ENCODE results near the gene GNAO1. TPM values are rescaled to one million over a fixed set of nuclear protein-coding genes. Genes with fewer than 3 reads are reported as not detected.
"Not testable (repeated sequence)": the region's sequence is repeated elsewhere in the genome, so short reads cannot be mapped to it uniquely, and the experiment has no call there.

GNAO1 gene
- total RNA-seq, 1 donor from 2014 or later = 14.6 TPM

- H3K36me3 Mint-ChIP-seq (ENCODE audit: insufficient read depth) = peaks cover 63% of the 10 kb centered on the region
- peaks cover 21% of the 10 kb centered on the region for H3K9me3 Mint-ChIP-seq (ENCODE audit: low read depth)
- no peaks in the 10 kb centered on the region for H3K27me3 Mint-ChIP-seq
Observed at GRCh38 chr16:56384074-56384721, 192.9 kb downstream of the GNAO1 start.

DNA sequence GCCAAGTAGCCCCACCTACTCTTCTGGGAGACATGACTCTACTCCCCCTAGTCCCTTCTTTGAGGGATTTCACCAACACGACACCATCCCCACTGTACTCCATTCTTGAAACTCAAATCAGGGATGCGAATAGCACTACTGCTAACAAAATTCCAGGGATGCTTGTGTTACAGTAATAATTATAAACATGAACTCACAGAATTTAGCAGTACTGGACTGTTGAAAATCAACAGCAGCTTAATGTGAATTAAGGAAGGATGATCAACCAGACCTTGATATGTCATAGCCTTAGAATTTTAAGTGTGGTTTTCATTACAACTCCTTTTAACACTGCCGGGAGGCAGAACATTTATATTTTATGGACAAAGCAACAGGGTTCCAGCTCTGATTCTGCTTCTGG, 196.1 kb downstream of the GNAO1 start:
- Mint-ChIP-seq H3K4me3 (ENCODE audit: low read depth) (no peak overlapping the region), H3K36me3 (ENCODE audit: insufficient read depth) (peaks cover 50% of the 10 kb centered on the region), H3K4me1 (ENCODE audit: low read depth) (peaks cover 7% of the 10 kb centered on the region), H3K27ac (no peak overlapping the region), H3K9me3 (ENCODE audit: low read depth) (peaks cover 8% of the 10 kb centered on the region), H3K27me3 (no peaks in the 10 kb centered on the region)
- no peak for DNase-seq (ENCODE audit: low spot score, unreplicated experiment)
- TF ChIP-seq, protein P1, sequence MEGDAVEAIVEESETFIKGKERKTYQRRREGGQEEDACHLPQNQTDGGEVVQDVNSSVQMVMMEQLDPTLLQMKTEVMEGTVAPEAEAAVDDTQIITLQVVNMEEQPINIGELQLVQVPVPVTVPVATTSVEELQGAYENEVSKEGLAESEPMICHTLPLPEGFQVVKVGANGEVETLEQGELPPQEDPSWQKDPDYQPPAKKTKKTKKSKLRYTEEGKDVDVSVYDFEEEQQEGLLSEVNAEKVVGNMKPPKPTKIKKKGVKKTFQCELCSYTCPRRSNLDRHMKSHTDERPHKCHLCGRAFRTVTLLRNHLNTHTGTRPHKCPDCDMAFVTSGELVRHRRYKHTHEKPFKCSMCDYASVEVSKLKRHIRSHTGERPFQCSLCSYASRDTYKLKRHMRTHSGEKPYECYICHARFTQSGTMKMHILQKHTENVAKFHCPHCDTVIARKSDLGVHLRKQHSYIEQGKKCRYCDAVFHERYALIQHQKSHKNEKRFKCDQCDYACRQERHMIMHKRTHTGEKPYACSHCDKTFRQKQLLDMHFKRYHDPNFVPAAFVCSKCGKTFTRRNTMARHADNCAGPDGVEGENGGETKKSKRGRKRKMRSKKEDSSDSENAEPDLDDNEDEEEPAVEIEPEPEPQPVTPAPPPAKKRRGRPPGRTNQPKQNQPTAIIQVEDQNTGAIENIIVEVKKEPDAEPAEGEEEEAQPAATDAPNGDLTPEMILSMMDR (IDR thresholded peaks at IDR 0.05; ENCODE audit: unreplicated experiment) = no peak

More at GRCh38 chr16:56384074-56384721, 192.9 kb downstream of the GNAO1 start:
- H3K4me1 Mint-ChIP-seq (ENCODE audit: low read depth) = peaks cover 7% of the 10 kb centered on the region
- TF ChIP-seq, protein P1 (IDR thresholded peaks at IDR 0.05; ENCODE audit: unreplicated experiment) = no peak
- no peak for DNase-seq (ENCODE audit: low spot score, unreplicated experiment)
- H3K4me3 Mint-ChIP-seq (ENCODE audit: low read depth) = no peak overlapping the region
- H3K27ac Mint-ChIP-seq = peak overlapping the region; percentile 86

DNA sequence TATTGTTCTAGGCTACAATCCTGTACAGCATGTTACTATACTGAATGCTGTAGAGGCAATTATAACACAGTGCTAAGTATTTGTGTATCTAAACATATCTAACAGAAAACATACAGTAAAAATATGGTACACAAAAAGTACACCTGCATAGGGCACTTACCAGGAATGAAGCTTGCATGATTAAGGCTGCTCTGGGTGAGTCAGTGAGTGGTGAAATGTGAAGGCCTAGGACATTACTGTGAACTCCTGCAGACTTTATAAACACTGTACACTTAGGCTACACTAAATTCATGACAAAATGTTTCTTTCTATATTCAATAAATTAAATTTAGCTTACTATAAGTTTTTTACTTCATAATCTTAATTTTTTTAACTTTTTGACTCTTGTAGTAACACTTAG, 196.9 kb downstream of the GNAO1 start:
- no peak for DNase-seq (ENCODE audit: low spot score, unreplicated experiment)
- Mint-ChIP-seq H3K4me3 (ENCODE audit: low read depth) (no peak overlapping the region), H3K27me3 (no peaks in the 10 kb centered on the region), H3K27ac (no peak overlapping the region), H3K9me3 (ENCODE audit: low read depth) (peaks cover 8% of the 10 kb centered on the region), H3K4me1 (ENCODE audit: low read depth) (peaks cover 7% of the 10 kb centered on the region), H3K36me3 (ENCODE audit: insufficient read depth) (peaks cover 51% of the 10 kb centered on the region)
- TF ChIP-seq, protein P1 (IDR thresholded peaks at IDR 0.05; ENCODE audit: unreplicated experiment) = no peak

DNA sequence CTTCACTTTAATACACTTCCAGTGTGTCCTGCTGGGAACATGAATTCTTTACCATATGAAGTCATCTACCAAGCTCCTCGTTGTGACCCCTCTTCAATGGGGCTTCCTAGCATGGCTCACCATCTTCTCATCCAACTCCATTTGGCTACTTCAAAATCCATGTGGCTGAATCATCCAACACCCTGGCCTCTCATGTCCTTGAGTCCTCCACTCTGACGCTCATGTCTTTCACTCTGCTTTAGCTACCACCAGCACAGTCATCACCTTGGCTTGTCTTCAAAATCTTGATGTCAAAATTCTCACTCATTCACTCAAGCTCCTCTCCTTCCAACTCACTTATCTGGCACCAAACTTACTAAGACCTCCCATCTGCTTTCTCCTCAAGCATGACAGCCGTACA, 198.3 kb downstream of the GNAO1 start:
- no peak for DNase-seq (ENCODE audit: low spot score, unreplicated experiment)
- peaks cover under 1% of the 10 kb centered on the region for H3K4me1 Mint-ChIP-seq (ENCODE audit: low read depth)
- no peaks in the 10 kb centered on the region for H3K27me3 Mint-ChIP-seq
- TF ChIP-seq, protein P1 (IDR thresholded peaks at IDR 0.05; ENCODE audit: unreplicated experiment) = no peak
- H3K27ac Mint-ChIP-seq = no peak overlapping the region
- H3K9me3 Mint-ChIP-seq (ENCODE audit: low read depth) = peaks cover 12% of the 10 kb centered on the region
- no peak overlapping the region for H3K4me3 Mint-ChIP-seq (ENCODE audit: low read depth)
- H3K36me3 Mint-ChIP-seq (ENCODE audit: insufficient read depth) = peaks cover 46% of the 10 kb centered on the region

- H3K4me1 Mint-ChIP-seq (ENCODE audit: low read depth); H3K27ac Mint-ChIP-seq; H3K27me3 Mint-ChIP-seq; H3K4me3 Mint-ChIP-seq (ENCODE audit: low read depth); DNase-seq (ENCODE audit: low spot score, unreplicated experiment): not testable (repeated sequence)
- H3K9me3 Mint-ChIP-seq (ENCODE audit: low read depth) = peaks cover 15% of the 10 kb centered on the region
- peaks cover 54% of the 10 kb centered on the region for H3K36me3 Mint-ChIP-seq (ENCODE audit: insufficient read depth)
Observed at GRCh38 chr16:56396724-56397123, 205.4 kb downstream of the GNAO1 start.

GRCh38 chr16:56399047-56399446, 207.8 kb downstream of the GNAO1 start:
- Mint-ChIP-seq H3K4me3 (ENCODE audit: low read depth) (no peak overlapping the region), H3K27me3 (no peaks in the 10 kb centered on the region), H3K36me3 (ENCODE audit: insufficient read depth) (peaks cover 40% of the 10 kb centered on the region), H3K9me3 (ENCODE audit: low read depth) (peaks cover 6% of the 10 kb centered on the region), H3K27ac (no peak overlapping the region), H3K4me1 (ENCODE audit: low read depth) (no peaks in the 10 kb centered on the region)
- TF ChIP-seq, protein P1 (IDR thresholded peaks at IDR 0.05; ENCODE audit: unreplicated experiment) = no peak
- no peak for DNase-seq (ENCODE audit: low spot score, unreplicated experiment)

Data from progenitor cell of endocrine pancreas (in vitro differentiated cells).